HepG2 (cell line): ENCODE data around the gene CCL17. TPM values are rescaled to one million over a fixed set of nuclear protein-coding genes. Genes with fewer than 3 reads are reported as not detected.

Experiments
- AKAP8 ChIP-seq: sonication (generic); formaldehyde crosslinking; IDR thresholded peaks from 2 replicates; pipeline ENCODE4 v1.5.1; 2020; ENCODE audit warnings: mild to moderate bottlenecking, missing genetic modification reagents
- ATM ChIP-seq: fragments of 450-650 bp; IDR thresholded peaks from 2 replicates; pipeline ENCODE4 v1.7.1; 2017; ENCODE audit warnings: mild to moderate bottlenecking, borderline replicate concordance
- CAMTA2 ChIP-seq: sonication (generic); formaldehyde crosslinking; IDR thresholded peaks from 2 replicates; pipeline ENCODE4 v1.4.0; 2020; ENCODE audit warnings: mild to moderate bottlenecking, missing genetic modification reagents, borderline replicate concordance
- FOXA3 ChIP-seq: IDR thresholded peaks from 2 replicates; pipeline ENCODE4 v1.6.1; 2016; ENCODE audit warnings: missing genetic modification reagents, missing compliant biosample characterization
- FOXO1 ChIP-seq: sonication (generic); formaldehyde crosslinking; IDR thresholded peaks from 2 replicates; pipeline ENCODE4 v1.4.0; 2020; ENCODE audit warnings: missing genetic modification reagents
- KLF11 ChIP-seq: IDR thresholded peaks from 2 replicates; pipeline ENCODE4 v1.6.1; 2016; ENCODE audit warnings: missing compliant biosample characterization
- NFRKB ChIP-seq: fragments of 450-650 bp; IDR thresholded peaks from 2 replicates; pipeline ENCODE4 v1.6.1; 2017
- SMC3 ChIP-seq: IDR thresholded peaks from 2 replicates; pipeline ENCODE4 v1.6.1; 2011; ENCODE audit warnings: low read length, improper control_type of control experiment
- SNAI1 ChIP-seq: sonication (generic); formaldehyde crosslinking; IDR thresholded peaks from 2 replicates; pipeline ENCODE4 v1.5.0; 2020; ENCODE audit warnings: mild to moderate bottlenecking, missing genetic modification reagents, borderline replicate concordance
- SP5 ChIP-seq: IDR thresholded peaks from 2 replicates; pipeline ENCODE4 v1.6.1; 2016; ENCODE audit warnings: low read depth, borderline replicate concordance
- SSRP1 ChIP-seq: IDR thresholded peaks from 2 replicates; pipeline ENCODE4 v1.6.1; 2016; ENCODE audit warnings: control low read depth
- TBL1XR1 ChIP-seq: fragments of 150-350 bp; IDR thresholded peaks from 2 replicates; pipeline ENCODE4 v1.6.1; 2014; ENCODE audit warnings: borderline replicate concordance, low read length; ENCODE audit not compliant: partially characterized antibody
- ZFP41 ChIP-seq: sonication (generic); formaldehyde crosslinking; IDR thresholded peaks from 2 replicates; pipeline ENCODE4 v1.4.0; 2020; ENCODE audit warnings: mild to moderate bottlenecking, missing genetic modification reagents, borderline replicate concordance
- ZMAT3 ChIP-seq: sonication (generic); formaldehyde crosslinking; conservative IDR thresholded peaks from 2 replicates; pipeline ENCODE4 v1.7.0; 2021; ENCODE audit warnings: missing genetic modification reagents
- ZNF180 ChIP-seq: sonication (generic); formaldehyde crosslinking; IDR thresholded peaks from 2 replicates; pipeline ENCODE4 v1.4.0; 2020; ENCODE audit warnings: low read depth, missing genetic modification reagents, borderline replicate concordance
- ZNF235 ChIP-seq: sonication (generic); formaldehyde crosslinking; IDR thresholded peaks from 2 replicates; pipeline ENCODE4 v1.8.1; 2023; ENCODE audit warnings: mild to moderate bottlenecking, missing genetic modification reagents, borderline replicate concordance
- ZNF33B ChIP-seq: sonication (generic); formaldehyde crosslinking; IDR thresholded peaks from 2 replicates; pipeline ENCODE4 v1.5.1; 2020; ENCODE audit warnings: mild to moderate bottlenecking, missing genetic modification reagents
- ZNF367 ChIP-seq: sonication (generic); formaldehyde crosslinking; IDR thresholded peaks from 2 replicates; pipeline ENCODE4 v1.4.0; 2020; ENCODE audit warnings: missing genetic modification reagents, borderline replicate concordance
- ZNF547 ChIP-seq: sonication (generic); formaldehyde crosslinking; IDR thresholded peaks from 2 replicates; pipeline ENCODE4 v1.5.1; 2020; ENCODE audit warnings: mild to moderate bottlenecking, missing genetic modification reagents
- ZNF567 ChIP-seq: sonication (generic); formaldehyde crosslinking; IDR thresholded peaks from 2 replicates; pipeline ENCODE4 v1.8.1; 2023; ENCODE audit warnings: mild to moderate bottlenecking, missing genetic modification reagents, borderline replicate concordance
- ZNF713 ChIP-seq: sonication (generic); formaldehyde crosslinking; IDR thresholded peaks from 2 replicates; pipeline ENCODE4 v1.4.0; 2020; ENCODE audit warnings: mild to moderate bottlenecking, missing genetic modification reagents
- ZNF780A ChIP-seq: sonication (generic); formaldehyde crosslinking; IDR thresholded peaks from 2 replicates; pipeline ENCODE4 v1.8.0; 2022; ENCODE audit warnings: mild to moderate bottlenecking, missing genetic modification reagents, moderate library complexity
- polyA plus RNA-seq, 8 experiments: library from polyadenylated mRNA; depleted of rRNA in 3 of 8; stranded (reverse) in 7 of 8; unstranded in 1 of 8; fragments of >200 nt; fragmentation: Illumina TruSeq in 4 of 8; extraction: Trizol in 4 of 8; gene quantifications; 2 replicates each; pipeline versions ENCODE4 v1.2.1 to v1.2.3, GENCODE V29; 2011 to 2016; ENCODE audit warnings: low read depth in 4 of 8, missing spikeins in 1 of 8, mixed read lengths in 1 of 8; ENCODE audit not compliant: insufficient read depth in 1 of 8
- total RNA-seq, 5 experiments: library from RNA; depleted of rRNA; stranded (reverse); fragments of >200 nt; fragmentation: Illumina TruSeq; extraction: Trizol; gene quantifications; 2 replicates each; pipeline ENCODE4 v1.2.3, GENCODE V29; 2016; ENCODE audit warnings: low read depth in 1 of 5
- TF ChIP-seq, protein P1 (sequence below): IDR thresholded peaks from 2 replicates; pipeline ENCODE4 v1.6.1; 2016; ENCODE audit warnings: low read depth
- TF ChIP-seq, protein P2 (sequence below): sonication (generic); formaldehyde crosslinking; conservative IDR thresholded peaks from 2 replicates; pipeline ENCODE4 v1.4.0; 2020; ENCODE audit warnings: missing genetic modification reagents
- TF ChIP-seq, protein P3 (sequence below): sonication (generic); formaldehyde crosslinking; IDR thresholded peaks from 2 replicates; pipeline ENCODE4 v1.5.0; 2020; ENCODE audit warnings: mild to moderate bottlenecking, missing genetic modification reagents, borderline replicate concordance
- TF ChIP-seq, protein P4 (sequence below): IDR thresholded peaks from 2 replicates; pipeline ENCODE4 v1.6.1; 2018; ENCODE audit warnings: missing genetic modification reagents

CCL17 gene
- total and polyA plus RNA-seq, 2 of the 13 experiments (the other 11 are each of a cell fraction or from before 2014, with no cell fraction given), result not detected

DNA sequence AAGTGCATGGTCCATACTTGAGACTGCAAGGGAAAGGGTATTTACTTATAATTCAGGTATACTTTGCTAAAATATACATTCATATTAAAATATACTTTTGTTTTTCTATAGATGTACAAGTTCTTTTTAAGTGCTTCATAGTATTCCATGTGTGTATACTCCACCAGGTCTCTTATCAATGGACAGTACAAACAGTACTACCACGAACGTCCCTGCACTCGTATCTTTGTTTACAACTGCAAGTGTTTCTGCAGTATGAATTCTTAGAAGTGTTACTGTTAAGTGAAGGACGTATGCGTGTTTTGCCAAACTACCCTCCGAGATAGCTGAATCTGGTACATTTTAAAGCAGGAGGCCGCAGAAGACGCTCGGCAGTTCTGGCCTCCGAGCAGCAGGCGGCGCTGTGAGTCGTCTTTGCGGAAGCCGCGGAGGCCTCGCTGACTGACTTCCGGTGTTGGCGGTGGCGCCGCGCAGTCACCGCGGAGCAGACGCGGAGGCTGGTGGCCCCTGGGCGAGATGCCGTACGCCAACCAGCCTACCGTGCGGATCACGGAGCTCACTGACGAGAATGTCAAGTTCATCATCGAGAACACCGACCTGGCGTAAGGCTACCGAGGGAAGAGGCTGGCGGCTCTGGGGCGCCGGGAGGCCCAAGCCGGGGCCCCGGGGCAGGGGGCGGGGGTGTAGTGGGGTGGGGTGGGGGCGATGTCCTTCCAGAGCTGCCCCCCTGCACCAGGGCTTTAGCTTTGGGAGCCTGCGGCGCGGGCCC, 57.8 kb downstream of the CCL17 start, which contains the start of gene POLR2C (continued):
- TF ChIP-seq, protein P1, sequence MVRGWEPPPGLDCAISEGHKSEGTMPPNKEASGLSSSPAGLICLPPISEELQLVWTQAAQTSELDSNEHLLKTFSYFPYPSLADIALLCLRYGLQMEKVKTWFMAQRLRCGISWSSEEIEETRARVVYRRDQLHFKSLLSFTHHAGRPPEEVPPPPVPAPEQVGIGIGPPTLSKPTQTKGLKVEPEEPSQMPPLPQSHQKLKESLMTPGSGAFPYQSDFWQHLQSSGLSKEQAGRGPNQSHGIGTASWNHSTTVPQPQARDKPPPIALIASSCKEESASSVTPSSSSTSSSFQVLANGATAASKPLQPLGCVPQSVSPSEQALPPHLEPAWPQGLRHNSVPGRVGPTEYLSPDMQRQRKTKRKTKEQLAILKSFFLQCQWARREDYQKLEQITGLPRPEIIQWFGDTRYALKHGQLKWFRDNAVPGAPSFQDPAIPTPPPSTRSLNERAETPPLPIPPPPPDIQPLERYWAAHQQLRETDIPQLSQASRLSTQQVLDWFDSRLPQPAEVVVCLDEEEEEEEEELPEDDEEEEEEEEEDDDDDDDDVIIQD (CRISPR knock-in tag), result peak; percentile 73; the same call in 1 of the 2 replicates
- peak; percentile 90 for TF ChIP-seq KLF11 (CRISPR knock-in tag)
- no peak for TF ChIP-seq ZNF180
- TF ChIP-seq TBL1XR1, result peak; percentile 22
- TF ChIP-seq, protein P2, sequence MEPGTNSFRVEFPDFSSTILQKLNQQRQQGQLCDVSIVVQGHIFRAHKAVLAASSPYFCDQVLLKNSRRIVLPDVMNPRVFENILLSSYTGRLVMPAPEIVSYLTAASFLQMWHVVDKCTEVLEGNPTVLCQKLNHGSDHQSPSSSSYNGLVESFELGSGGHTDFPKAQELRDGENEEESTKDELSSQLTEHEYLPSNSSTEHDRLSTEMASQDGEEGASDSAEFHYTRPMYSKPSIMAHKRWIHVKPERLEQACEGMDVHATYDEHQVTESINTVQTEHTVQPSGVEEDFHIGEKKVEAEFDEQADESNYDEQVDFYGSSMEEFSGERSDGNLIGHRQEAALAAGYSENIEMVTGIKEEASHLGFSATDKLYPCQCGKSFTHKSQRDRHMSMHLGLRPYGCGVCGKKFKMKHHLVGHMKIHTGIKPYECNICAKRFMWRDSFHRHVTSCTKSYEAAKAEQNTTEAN (CRISPR knock-in tag), result peak; percentile 85
- TF ChIP-seq NFRKB, result no peak
- TF ChIP-seq SP5 (CRISPR knock-in tag), result no peak; the same call in 1 of the 2 replicates
- TF ChIP-seq SNAI1 (CRISPR knock-in tag), result no peak
- TF ChIP-seq AKAP8 (CRISPR knock-in tag), result 0 out of 2 replicates have a peak, but pooled peaks have one; percentile 83
- TF ChIP-seq ZNF33B (CRISPR knock-in tag), result no peak
- peak; percentile 96 for TF ChIP-seq ZFP41
- peak; percentile 90; the same call in 1 of the 2 replicates for TF ChIP-seq ZNF567
- peak; percentile 42; the same call in 1 of the 2 replicates for TF ChIP-seq ZNF780A
- TF ChIP-seq SMC3, result peak; percentile 47; the same call in 1 of the 2 replicates
- TF ChIP-seq ZNF367 (CRISPR knock-in tag), result no peak
- TF ChIP-seq ZNF547 (CRISPR knock-in tag), result peak; percentile 77; the same call in 1 of the 2 replicates
- TF ChIP-seq CAMTA2 (CRISPR knock-in tag), result no peak
- TF ChIP-seq, protein P3, sequence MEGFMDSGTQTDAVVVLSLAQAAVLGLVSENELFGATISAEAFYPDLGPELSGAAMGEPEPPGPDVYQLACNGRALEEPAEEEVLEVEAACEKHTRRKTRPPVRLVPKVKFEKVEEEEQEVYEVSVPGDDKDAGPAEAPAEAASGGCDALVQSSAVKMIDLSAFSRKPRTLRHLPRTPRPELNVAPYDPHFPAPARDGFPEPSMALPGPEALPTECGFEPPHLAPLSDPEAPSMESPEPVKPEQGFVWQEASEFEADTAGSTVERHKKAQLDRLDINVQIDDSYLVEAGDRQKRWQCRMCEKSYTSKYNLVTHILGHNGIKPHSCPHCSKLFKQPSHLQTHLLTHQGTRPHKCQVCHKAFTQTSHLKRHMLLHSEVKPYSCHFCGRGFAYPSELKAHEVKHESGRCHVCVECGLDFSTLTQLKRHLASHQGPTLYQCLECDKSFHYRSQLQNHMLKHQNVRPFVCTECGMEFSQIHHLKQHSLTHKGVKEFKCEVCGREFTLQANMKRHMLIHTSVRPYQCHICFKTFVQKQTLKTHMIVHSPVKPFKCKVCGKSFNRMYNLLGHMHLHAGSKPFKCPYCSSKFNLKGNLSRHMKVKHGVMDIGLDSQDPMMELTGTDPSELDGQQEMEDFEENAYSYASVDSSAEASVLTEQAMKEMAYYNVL (CRISPR knock-in tag), result peak; percentile 68; the same call in 1 of the 2 replicates
- TF ChIP-seq, protein P4, sequence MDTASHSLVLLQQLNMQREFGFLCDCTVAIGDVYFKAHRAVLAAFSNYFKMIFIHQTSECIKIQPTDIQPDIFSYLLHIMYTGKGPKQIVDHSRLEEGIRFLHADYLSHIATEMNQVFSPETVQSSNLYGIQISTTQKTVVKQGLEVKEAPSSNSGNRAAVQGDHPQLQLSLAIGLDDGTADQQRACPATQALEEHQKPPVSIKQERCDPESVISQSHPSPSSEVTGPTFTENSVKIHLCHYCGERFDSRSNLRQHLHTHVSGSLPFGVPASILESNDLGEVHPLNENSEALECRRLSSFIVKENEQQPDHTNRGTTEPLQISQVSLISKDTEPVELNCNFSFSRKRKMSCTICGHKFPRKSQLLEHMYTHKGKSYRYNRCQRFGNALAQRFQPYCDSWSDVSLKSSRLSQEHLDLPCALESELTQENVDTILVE, result peak; percentile 95
- no peak for TF ChIP-seq ZNF235 (CRISPR knock-in tag)
- peak; percentile 87 for TF ChIP-seq FOXA3
- no peak for TF ChIP-seq ATM
- TF ChIP-seq ZMAT3 (CRISPR knock-in tag), result peak; percentile 94
- no peak for TF ChIP-seq SSRP1 (CRISPR knock-in tag)
- peak; percentile 91 for TF ChIP-seq FOXO1
- TF ChIP-seq ZNF713 (CRISPR knock-in tag), result peak; percentile 64; the same call in 1 of the 2 replicates
